Hepatic stellate cell (primary cell): ENCODE data around the gene ACOT13.
"Not testable (repeated sequence)": the region's sequence is repeated elsewhere in the genome, so short reads cannot be mapped to it uniquely, and the experiment has no call there.

Experiments
- DNase-seq: peaks from one replicate; pipeline ENCODE4 v3.0.0; 2011; ENCODE audit warnings: low spot score

The ACOT13 gene

GRCh38 chr6:24662236-24662635, 4.6 kb upstream of the ACOT13 start:
- DNase-seq = no peak

GRCh38 chr6:24663189-24663588, 3.7 kb upstream of the ACOT13 start:
- DNase-seq = no peak

- no peak for DNase-seq
Observed at GRCh38 chr6:24664046-24664987, 2.6 kb upstream of the ACOT13 start.

- DNase-seq = peak; percentile 26
Observed at GRCh38 chr6:24666097-24666640, 708 bp upstream of the ACOT13 start.

- no peak for DNase-seq
Observed at GRCh38 chr6:24667378-24667803, 514 bp downstream of the ACOT13 start.

- not testable (repeated sequence) for DNase-seq
Observed at GRCh38 chr6:24668066-24668996, 1.5 kb downstream of the ACOT13 start.

GRCh38 chr6:24668997-24669361, 2.1 kb downstream of the ACOT13 start:
- no peak for DNase-seq

GRCh38 chr6:24670492-24670891, 3.6 kb downstream of the ACOT13 start:
- DNase-seq = not testable (repeated sequence)

- not testable (repeated sequence) for DNase-seq
Observed at GRCh38 chr6:24671077-24671476, 4.2 kb downstream of the ACOT13 start.

GRCh38 chr6:24672620-24673182, 5.8 kb downstream of the ACOT13 start:
- DNase-seq = no peak

- no peak for DNase-seq
Observed at GRCh38 chr6:24673625-24674024, 6.7 kb downstream of the ACOT13 start.

GRCh38 chr6:24678792-24679352, 12.0 kb downstream of the ACOT13 start:
- not testable (repeated sequence) for DNase-seq

- no peak for DNase-seq
Observed at GRCh38 chr6:24680582-24680981, 13.7 kb downstream of the ACOT13 start.

- no peak for DNase-seq
Observed at GRCh38 chr6:24683297-24684296, 16.7 kb downstream of the ACOT13 start.

GRCh38 chr6:24686408-24686807, 19.5 kb downstream of the ACOT13 start:
- no peak for DNase-seq

GRCh38 chr6:24686946-24687345, 20.1 kb downstream of the ACOT13 start:
- DNase-seq = no peak

GRCh38 chr6:24689964-24690363, 23.1 kb downstream of the ACOT13 start:
- peak; percentile 26 for DNase-seq

GRCh38 chr6:24690593-24690992, 23.7 kb downstream of the ACOT13 start:
- no peak for DNase-seq

- DNase-seq = no peak
Observed at GRCh38 chr6:24691550-24691949, 24.7 kb downstream of the ACOT13 start.

GRCh38 chr6:24692003-24692402, 25.1 kb downstream of the ACOT13 start:
- no peak for DNase-seq
